CD4-positive, alpha-beta T cell treated with Interleukin-2 at 100 ng/mL for 4 hours (primary cell): ENCODE measurements around the gene NUDT14.

Source experiments
- DNase-seq: peaks from one replicate; pipeline ENCODE4 v3.0.0-alpha.2; 2020; ENCODE audit warnings: low spot score

NUDT14 gene

DNA sequence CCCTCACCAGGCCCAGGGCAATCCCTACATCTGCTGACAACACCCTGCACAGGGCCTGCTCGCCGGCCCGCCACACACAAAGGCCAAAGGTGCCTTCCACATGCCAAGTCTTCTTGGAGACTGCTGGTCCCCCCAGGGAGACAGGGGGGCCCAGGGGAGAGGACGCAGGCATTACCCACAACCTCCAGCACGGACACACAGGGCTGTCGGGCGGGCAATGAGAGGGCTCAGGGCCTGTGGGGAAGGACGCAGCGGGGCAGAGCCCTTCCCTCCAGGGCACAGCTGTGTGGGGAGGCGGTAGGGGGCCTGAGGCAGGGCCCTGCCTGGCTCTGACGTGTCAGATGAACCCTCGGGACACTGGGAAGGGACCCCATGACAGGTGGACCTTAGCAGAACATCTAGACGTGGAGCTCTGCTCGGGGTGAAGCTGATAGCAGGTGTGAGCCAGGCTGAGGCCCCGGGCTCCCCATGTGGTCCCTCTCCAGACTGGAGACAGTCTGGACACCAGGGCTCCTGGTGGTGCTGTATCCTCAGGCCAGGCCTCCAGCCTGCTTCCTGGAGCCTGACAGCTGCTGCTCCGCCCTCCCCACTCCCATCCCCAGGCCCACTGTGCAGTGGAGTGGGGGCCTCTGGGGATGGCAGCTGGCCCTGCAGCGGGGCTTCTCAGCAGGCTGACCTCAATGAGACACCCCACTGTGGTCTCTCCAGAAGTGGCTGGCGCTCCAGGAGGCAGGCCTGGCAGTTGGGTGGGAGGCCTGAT lies 31.6 kb upstream of the NUDT14 start:
- no peak for DNase-seq

DNA sequence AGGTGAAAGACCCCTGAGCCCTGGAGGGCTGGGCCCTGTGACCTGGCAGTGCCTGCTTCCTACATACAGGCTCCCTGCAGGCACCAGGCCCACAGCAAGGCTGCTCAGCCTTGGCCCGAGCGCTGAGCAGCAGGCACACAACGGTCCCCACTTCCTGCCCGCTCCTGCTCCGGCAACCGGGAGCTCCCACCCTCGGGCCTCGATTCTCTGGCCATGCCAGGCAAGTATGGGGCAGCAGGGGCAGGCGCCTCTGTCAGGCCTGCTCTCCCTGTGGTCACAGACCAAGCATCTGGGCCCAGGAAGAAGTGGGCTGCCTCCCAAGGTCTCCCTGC lies 30.6 kb upstream of the NUDT14 start:
- DNase-seq = no peak

DNA sequence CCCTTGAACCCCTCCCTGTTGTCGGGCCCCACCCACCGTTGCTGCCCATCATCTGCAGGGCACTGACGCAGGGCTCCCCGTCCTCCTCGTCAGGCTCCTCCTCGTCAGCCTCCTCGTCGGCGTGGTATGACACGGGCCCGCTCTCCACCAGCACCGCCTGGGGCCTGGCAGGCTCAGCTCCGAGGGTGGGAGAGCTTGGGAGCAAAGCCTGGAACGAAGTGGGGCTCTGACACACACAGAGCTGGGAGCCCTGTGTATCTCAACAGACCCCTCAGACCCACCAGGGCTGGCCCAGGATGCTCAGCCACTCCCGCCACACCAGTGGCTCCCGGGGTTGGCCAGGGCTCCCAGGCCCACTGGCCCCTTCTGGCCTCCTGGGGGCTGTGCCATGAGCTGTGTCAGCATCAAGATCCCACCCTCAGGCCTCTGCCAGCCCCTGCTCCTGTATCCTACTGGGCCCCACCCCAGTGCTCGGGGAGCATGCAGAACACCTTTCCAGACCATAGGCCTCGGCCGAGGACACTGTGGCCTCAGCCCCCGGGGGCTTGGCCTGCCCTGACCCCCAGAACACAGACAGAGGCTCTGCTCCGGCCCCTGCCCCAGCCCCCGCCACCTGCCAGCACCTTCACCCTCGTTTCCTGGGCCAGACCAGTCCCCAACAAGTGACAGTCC lies 30.1 kb upstream of the NUDT14 start:
- no peak for DNase-seq

DNA sequence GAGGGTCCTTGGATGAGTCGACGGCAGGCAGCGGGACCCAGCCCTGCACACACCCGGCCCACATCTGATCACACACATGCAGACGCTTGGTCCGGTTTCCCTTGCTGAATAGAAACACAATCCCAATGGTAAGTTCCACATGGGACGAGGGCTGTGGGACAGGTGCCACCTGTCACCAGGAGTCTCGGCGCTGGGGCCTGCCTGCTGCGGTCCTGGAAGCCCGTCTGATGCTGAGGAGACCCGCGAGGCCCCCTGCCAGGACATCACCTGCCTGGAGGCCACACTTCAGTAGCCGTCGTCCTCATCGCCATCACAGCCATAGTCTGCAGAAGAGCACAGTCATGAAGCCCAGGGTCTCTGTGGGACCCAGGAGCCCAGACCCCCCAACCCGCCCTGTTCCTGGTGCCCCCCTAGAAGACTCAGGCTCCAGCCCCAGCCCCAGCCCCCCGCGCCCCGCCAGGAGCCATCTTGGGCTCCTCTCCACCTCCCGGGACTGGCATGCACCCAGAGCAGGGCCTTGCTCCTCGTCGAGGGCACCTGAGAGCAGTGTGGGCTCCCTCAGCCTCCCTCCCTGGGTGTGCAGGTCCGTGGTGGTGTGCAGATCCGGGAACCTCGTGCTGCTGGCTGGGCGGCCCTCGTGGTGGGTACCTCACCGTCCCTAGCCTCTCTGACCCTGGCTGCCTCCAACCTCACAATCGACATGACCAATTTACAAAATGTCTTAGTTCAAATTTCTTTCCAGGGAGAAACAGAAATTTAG lies 29.3 kb upstream of the NUDT14 start:
- no peak for DNase-seq

DNA sequence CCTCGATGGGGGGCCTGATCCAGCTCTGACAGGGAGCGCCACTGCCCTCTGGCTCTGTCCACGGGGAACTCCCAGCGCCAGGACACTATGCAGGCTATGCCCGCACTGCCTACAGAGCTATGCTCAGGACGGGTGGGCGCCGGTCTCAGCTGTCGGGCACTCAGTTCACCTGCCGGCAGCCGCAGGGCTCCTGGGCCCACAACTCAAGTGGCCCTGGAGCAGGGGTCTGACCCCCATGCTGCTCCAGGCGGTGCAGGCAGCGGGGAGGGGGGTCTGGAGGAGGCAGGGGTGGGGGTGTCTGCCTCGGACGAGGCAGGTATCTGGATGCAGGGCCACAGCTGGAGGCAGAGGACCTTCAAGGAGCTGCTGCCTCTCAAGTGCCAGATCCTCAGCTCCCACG lies 28.5 kb upstream of the NUDT14 start:
- DNase-seq = no peak

DNA sequence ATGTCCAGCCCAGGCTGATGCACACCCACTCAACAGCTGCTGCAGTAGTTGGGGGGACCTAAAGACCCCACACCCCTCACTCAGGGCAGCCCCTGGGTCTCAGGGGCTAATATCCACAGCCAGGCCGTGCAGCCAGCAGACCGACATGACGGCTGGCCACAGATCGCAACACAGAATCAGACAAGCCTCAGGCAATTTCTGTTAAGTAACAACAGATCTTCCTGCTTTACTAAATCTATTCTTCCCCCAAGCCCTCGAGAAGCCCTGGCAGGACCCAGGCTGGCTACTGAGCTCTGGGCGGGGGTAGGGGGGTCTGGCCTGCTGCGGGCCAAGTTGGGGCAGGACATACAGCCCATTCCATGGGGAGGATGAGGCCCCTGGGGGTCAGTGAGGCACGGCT lies 28.0 kb upstream of the NUDT14 start:
- no peak for DNase-seq

DNA sequence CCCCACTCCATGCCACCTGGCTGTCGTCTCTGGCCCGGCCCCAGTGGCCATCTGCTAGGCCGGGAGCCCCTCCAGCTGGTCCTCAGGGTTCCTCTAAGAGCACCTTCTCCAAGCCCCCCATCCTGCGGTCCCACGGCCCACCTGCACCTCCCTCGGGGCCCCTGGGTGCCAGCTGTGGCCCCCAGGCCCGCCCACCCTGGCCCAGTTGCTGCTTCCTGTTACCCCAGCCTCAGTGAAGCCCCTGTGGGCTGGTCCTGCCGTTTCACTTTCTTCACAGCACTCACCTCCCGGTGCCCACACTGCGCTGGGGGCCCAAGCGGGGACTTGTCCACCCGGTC lies 27.6 kb upstream of the NUDT14 start:
- DNase-seq = no peak

DNA sequence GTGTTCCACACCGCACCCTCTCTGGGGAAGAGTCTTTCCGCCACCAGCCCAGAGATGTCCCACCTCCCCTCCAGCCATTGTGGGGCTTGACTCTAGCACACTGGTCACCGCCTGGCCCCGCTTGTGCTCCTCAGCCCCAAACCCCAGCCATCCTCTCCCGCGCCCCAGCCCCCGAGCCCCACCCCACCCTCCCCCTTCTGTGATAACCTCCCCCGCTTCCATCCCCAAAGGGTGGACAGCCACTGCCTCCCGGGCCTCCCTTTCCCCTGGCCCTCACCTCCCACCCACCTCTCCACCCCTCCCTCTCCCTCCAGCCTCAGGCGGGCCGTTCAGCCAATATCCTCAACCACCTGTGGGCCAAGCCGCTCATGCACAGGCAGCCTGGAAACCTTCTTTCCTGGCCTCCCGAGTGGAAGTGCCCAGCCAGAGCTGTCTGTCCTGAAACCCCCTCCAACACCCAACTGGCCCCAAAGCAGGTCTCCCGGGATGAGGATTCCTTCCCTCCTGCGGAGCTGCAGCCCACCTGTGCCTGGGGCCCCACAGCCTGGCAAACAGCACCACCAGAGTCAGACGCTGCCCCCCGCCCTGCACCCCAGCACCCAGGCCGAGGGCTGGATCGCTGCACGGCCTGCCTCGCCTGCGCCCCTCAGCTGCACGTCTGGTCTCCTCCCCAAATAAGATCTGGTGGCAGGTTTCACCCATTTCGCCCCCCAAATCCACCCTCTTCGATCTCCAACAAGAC lies 27.1 kb upstream of the NUDT14 start:
- DNase-seq = no peak

DNA sequence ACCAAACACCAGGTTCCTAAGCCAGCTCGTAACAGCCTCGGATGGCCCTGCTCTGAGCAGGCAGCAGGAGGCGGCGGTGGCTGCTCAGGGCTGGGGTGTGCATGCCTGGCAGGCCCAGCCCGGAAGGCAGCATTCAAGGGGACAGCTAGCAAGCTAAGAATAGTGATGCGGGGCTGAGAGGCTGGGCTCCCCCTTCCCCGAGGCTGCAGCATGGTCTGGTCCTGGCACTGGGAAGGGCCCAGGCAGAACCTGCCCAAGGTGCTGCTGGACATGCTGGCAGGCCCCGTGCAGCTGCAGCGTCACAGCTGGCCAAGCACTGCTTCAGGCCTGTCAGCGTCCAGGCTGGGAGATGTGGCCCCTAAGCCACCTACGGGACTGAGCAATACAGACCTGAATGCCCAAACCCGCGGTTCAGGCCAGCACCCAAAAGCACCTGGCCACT lies 26.4 kb upstream of the NUDT14 start:
- DNase-seq = no peak

DNA sequence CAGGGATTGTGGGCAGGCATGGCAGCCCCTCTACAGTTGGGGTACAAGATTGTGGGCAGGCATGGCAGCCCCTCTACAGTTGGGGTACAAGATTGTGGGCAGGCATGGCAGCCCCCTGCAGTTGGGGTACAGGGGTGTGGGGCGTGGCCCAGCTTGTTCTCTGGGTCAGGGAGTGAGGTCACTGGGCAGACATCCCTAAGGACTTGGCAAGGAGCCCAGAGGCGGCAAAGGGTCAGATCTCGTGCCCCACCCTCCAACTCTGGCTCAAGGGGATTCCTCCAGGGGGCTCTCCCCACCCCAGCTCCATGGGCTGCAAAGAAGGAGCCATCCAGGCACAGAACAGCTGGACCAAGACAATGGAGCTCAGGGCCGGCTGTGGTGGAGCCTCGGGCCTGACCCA lies 25.8 kb upstream of the NUDT14 start:
- DNase-seq = no peak

DNA sequence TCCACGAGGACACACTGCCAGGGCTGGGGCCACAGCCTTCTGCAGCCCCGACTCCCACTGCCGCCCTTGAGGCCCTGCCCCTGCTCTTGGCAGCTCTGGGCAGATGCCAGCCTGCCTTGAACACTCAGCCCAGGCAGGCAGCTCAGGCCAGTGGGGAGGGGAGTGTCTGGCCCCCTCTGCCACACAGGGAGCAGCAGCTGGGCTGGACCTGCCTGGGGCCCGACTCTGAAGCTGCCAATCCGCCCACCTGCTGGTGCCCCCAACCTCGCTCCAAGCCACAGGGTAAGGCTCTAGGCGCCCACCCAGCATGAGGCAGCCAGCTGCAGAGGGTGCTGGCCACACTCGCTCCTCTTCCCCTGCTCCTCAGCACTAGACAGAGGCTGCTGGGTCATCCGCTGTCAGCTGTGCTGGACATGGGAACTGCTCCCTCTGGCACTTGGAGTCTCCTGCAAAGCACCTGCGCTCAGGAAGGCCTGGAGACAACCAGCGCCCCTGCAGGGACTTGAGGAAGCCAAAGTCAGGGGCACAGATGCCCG lies 24.6 kb upstream of the NUDT14 start:
- DNase-seq = no peak

DNA sequence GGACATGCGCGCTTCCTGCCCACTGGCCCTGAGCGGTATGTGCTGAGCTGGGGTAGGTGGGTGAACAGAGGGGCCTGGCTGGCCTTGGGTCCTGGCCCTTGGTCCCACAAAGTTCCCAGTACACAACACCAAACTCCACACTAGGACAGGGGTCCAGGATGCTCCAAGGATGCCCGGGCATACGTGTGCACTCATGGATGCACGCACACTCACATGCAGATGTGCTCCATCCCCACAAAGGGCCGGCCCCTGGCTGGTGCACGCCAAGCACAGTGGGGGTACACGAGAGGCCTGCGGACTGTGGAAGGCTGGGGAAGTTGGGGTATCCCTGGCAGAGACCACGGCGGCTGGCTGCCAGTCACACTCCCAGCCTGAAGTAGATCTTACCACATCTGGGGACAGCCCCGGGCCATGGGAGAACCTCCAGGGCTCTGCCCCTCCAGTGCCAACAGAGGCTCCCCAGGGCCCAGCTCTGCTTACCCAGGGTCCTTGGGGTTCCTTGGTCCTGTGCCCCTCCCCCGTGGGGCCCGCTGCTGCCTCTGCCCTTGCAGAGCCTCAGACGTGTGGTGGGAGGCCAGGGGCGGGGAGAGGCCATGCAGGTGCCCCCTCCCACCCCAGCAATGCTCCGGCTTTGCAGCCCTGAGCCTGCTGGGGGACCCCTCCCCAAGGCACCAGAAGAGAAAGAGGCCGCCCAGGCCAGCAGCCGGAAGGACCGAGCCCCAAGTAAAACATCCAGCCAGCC lies 24.0 kb upstream of the NUDT14 start:
- no peak for DNase-seq

DNA sequence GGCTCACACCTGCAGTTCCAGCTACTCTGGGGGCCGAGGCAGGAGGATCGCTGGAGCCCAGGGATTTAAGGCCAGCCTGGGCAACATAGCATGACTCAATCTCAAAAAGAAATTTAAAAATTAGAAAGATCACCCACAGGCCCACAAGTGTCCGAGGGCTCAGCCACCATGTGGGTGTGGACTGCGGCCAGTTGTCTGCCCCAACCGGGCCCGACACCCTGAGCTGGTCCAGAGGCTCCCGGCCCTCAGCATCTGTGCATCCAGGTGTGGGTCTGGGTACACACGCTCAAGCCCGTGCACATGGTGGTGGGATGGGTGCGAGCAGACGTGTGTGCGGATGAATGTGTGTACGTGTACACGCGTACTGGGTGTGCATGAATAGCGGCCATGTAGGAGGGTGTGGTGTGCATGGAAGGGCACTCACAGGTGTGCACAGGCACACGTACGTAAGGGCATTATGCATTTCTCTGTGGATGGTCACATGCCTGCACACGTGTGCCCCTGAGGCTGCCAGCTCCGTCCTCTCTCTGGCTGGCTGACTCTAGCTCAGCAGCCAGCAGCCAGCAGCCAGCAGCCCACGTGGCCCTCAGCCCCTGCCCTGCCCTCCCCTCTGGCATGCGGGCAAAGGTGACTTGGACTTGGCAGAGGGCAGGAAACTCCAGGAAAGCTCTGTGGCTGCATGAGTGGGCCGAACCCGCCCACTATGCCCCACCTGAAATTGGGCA lies 23.3 kb upstream of the NUDT14 start:
- DNase-seq = no peak

DNA sequence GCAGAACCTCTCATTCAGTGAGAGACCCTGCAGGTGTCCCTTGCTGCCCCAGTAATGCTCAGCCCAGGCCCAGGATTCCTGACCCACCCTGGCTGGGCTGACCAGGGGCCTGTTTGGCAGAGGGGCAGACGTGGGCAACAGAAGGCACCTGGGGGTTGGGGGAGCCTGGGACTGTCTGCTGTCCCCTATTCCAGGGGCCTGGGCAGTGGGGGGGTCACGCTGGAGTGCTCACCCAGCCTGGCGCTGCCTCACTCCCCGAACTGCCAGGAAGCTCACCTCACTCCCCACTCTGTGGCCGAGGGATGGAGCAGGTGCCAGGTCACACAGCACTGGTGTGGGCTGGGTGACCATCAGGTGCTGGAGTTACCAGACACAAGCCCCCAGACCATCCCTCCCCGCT lies 22.6 kb upstream of the NUDT14 start:
- DNase-seq = no peak

DNA sequence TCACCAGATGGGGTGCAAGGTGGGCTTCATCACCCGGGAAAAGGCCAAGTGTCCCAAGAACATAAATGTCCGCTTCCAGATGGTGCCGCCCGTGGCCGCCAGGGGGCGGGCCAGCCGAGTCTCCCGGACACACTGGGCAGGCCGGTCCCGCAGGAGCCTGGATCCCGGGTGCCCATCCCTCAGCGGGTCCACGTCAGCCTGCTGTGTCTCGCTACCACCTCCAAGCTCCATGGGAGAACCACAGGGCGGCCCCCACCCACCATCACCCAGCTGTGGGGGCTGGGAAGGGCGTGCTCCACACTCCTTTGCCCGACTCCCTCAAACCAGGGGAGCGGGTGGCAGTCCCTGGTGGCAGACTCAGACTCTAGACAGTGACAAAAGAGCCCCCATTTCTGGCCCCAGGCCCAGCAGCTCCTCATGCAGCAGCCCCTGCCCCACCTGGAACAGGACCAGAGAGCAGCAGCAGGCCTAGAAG lies 22.0 kb upstream of the NUDT14 start:
- peak; percentile 59 for DNase-seq

DNA sequence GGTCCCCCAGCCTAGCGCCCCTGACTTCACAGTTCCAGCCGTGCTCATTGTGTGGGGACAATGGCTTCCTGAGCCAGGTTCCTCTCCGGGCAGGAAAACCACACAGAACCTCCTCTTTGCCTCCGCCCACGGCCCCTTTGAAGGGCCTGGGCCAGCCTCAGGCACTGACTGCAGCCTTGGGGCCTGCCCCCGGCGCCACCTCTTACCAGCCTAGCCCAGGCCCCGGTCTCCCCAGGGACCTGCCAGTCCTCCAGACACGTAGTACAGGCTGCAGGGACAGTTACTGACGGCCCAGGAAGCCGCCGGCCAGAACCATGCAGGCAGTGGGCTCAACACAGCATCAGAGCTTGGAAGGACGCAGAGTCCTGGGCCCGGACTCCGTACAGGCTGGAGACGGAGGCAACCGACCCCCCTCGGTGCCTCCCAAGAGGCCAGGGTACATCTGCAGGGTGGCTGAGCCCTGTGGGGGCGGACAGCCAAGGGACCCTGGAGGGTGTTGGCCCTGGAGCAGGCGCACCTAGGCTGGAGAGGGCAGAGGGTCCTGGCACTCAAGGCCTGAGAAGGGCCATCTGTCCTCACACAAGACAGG lies 20.9 kb upstream of the NUDT14 start:
- peak; percentile 10 for DNase-seq

DNA sequence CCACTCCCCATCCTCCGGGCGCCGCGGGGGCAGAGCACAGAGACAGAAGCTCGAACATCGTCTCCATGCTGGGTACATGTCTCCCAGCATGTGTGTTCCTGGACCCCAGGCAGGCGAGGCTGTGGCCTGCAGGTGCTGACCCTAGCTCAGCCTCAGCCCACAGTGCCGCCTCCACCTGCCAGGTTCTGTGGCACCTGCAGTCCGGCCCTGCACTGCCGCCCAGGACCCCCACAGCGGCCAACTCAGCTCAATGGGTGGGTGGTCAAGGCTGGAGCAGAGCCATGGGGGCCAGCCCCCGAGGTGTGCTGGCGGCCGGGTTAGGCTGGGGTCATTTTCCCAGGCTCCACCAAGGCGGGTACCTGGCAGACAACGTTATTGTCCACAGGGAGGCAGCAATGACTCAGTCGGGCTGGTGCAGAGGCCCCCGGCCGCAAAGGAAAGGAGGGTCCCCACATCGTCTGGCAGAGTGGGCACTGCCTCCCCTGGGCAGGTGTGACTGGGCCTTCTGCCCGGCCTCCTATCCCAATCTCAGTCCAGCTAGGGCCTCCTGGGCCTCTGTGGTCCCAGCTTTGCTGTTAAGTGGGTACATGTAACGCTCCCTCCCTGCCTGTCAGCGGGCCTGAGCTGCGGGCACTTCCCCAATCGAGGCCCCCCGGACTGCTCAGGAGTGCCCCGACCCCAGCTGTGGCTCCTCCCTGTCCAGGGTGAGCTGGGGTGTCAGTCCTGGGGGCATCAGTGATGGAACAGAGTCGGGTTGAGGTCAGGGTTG lies 20.2 kb upstream of the NUDT14 start:
- no peak for DNase-seq

DNA sequence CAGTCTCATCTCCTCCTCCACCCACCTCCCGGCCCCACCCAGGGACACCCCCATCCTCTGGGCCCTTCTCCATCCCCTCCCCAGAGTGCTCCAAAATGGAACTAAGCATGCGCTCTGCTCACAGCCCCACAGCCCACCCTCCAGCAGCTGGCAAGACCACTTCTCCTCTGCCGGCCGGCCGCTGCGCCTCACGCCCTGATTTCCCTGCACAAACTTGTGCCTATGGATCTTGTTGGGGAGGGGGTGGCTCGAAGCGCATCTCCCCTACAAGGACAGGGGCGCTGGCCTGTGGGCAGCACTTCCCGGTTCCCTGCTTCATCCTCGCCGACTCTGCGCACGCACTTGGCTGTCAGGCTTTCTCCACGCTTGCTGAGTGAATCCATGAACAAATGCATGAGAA lies 19.5 kb upstream of the NUDT14 start:
- DNase-seq = no peak

DNA sequence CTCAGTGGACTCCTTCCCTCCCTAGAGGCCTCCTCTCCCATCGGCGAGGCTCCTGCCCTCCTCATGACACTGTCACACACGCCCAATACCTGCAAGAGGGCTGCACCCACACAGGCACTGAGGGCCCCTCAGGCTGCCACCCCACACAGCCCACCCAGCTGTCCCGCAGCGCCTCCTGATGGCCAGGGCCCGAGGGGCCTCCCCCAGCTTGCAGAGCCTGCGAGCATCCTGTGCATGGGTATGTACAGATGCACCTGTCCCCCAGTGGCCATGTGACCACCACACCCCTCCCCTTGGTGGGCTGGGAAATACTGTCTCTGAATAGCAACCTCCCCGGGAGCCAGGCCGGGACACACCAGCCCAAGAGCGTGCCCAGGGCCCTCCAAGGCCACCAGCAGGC lies 19.0 kb upstream of the NUDT14 start:
- DNase-seq = no peak

DNA sequence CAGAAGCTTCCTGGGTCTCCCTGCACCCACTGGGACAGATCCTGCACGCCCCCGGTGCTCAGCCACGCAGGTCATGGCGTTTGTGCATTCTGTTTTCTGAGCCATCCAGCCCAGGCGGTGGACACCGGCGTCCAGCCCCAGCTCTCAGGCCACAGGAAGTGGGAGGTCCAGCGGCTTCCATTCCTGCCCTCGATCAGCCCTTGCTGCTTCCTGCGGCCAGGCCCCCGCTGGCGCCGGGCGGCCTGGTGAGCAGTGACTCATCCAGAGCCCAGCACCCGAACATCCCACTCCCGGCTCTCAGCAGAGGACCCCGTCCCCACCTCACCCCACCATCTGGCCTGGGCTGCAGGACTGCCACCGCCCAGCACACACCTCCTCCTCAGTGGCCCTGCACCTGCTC lies 18.0 kb upstream of the NUDT14 start:
- DNase-seq = no peak
